ENCODE results near the gene SPRED3. TPM values are rescaled to one million over a fixed set of nuclear protein-coding genes. Genes with fewer than 3 reads are reported as not detected.
"Not testable (repeated sequence)": the region's sequence is repeated elsewhere in the genome, so short reads cannot be mapped to it uniquely, and the experiment has no call there.

Gene SPRED3
- polyA plus RNA-seq, 1 donor from 2014 or later, result not detected

DNA sequence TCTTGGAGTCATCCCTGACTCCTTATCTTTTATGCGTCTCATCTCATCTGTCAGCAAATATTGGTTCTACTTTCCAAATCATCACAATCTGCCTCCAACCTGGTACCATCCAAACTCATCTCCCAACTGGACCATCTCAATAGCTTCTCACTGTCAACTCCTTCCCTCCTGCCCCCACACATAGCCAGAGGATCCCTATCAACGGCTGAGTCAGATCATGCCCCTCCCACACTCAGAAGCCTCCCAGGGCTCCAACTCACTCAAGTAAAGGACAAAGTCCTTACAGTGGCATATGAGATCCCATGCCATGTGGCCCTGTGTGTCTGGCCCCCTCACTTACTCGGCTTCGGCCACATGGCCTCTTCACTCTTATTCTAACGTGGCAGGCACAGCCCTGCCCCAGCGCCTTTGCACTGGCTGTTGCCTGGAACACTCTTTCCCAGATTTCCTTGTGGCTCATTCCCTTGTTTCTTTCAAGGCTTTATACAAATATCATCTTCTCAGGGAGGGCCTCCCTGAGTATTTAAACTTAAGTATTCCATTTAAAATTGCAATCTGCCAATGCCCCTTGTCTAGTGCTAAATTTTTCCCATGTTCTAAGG lies 4.3 kb downstream of the SPRED3 start:
- H3K4me3 Mint-ChIP-seq, result peak overlapping the region in 1 of 4 donors; percentile 19
- peaks cover 31% of the 10 kb centered on the region for H3K27me3 Mint-ChIP-seq

DNA sequence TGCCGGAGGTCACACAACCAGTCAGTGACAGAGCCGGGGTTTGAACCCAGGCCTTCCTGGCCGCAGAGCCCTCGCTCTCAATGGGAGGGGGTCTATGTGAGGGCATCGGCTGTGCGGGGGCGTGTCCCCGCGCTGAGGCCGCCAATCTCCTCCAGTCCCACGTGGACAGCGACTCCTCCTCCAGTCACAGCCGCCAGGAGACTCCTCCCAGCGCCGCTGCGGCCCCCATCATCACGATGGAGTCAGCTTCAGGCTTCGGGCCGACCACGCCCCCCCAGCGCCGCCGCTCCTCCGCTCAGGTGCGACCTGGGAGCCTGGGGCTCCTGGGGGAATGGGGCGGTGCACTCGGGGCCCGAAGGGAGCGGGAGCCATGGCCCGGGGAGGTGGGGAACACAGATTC lies 6.0 kb downstream of the SPRED3 start:
- Mint-ChIP-seq H3K4me1 (peaks cover 8 to 11% (median 8%) of the 10 kb centered on the region in 3 donors), H3K36me3 (no peaks in the 10 kb centered on the region), H3K27ac (peak overlapping the region in 1 of 3 donors; percentile 83), H3K9me3 (no peaks in the 10 kb centered on the region), H3K27me3 (peaks cover 29% of the 10 kb centered on the region), H3K4me3 (peak overlapping the region in 3 of 4 donors; percentile 0 to 69 (median 13))

More for the DNA sequence above, 4.3 kb downstream of the SPRED3 start:
- H3K4me1 Mint-ChIP-seq, result peaks cover 12 to 16% (median 13%) of the 10 kb centered on the region in 3 donors
- no peaks in the 10 kb centered on the region for H3K36me3 Mint-ChIP-seq
- H3K27ac Mint-ChIP-seq, result peak overlapping the region in 1 of 3 donors; percentile 2
- no peaks in the 10 kb centered on the region for H3K9me3 Mint-ChIP-seq

DNA sequence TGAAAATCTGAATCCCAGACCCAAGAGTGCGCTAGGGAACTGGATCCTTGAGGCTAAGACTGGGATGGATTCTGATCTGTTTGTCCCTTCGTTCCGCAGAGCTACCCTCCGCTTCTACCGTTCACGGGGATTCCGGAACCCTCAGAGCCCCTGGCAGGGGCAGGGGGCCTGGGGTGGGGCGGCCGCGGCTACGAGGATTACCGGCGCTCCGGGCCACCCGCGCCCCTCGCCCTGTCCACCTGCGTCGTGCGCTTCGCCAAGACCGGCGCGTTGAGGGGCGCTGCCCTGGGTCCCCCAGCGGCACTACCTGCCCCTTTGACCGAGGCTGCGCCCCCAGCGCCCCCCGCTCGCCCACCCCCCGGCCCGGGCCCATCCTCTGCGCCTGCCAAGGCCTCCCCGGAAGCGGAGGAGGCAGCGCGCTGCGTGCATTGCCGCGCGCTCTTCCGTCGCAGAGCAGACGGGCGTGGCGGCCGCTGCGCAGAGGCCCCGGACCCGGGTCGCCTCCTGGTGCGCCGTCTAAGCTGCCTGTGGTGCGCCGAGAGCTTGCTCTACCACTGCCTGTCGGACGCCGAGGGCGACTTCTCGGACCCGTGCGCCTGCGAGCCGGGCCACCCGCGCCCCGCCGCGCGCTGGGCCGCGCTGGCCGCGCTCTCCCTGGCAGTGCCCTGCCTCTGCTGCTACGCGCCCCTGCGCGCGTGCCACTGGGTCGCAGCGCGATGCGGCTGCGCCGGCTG lies 7.1 kb downstream of the SPRED3 start:
- Mint-ChIP-seq H3K27me3 (peaks cover 26% of the 10 kb centered on the region), H3K9me3 (no peaks in the 10 kb centered on the region), H3K36me3 (no peaks in the 10 kb centered on the region), H3K4me1 (peaks cover 7 to 11% (median 8%) of the 10 kb centered on the region in 3 donors), H3K4me3 (peak overlapping the region in 3 of 4 donors; percentile 51 to 69 (median 65)), H3K27ac (no peak overlapping the region)

DNA sequence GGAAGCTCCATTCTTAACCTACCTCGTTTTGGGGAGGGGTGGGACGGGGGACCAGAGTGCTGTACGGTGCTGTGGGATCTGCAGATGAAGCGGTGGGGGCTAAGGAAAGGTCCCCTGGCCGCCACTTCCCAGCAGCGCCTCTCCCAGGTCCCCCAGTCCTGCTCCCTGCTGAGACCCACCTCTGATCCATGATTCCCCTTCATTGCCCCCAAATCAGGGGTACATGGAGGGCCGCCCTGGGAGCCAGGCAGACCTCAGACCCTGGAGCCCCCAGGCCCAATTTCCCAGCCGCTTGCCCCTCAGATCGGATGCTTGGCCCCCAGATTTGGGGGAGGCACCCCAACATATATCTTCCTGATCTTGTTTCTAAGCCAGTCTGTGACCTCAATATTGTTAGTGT lies 10.6 kb downstream of the SPRED3 start:
- Mint-ChIP-seq H3K4me1 (peaks cover 8 to 16% (median 10%) of the 10 kb centered on the region in 3 donors), H3K27ac (no peak overlapping the region), H3K9me3 (no peaks in the 10 kb centered on the region), H3K36me3 (no peaks in the 10 kb centered on the region), H3K27me3 (peaks cover 20% of the 10 kb centered on the region), H3K4me3 (peak overlapping the region in 1 of 4 donors; percentile 33)

DNA sequence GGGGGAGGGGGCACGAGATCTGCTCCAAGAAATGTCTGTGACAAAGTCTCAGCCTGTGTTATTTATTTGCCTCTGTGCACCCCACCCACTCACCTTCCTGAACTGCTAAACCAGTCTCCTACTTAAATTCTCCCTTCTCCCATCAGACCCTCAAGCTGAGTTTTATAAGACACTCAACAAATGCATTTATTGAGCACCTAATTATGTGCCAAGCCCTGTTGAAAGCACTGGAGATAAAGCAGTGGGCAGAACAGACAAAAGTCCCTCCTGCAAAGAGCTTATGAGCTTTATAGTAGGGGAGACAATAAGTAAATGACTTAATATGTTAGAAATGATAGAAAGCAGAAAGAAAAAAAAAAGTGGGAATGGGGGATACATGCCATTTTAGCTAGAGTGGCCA lies 11.0 kb downstream of the SPRED3 start:
- H3K4me3 Mint-ChIP-seq, result peak overlapping the region in 1 of 4 donors; percentile 33
- no peaks in the 10 kb centered on the region for H3K9me3 Mint-ChIP-seq
- peaks cover 8 to 16% (median 10%) of the 10 kb centered on the region in 3 donors for H3K4me1 Mint-ChIP-seq
- no peak overlapping the region for H3K27ac Mint-ChIP-seq
- peaks cover 20% of the 10 kb centered on the region for H3K27me3 Mint-ChIP-seq
- no peaks in the 10 kb centered on the region for H3K36me3 Mint-ChIP-seq

DNA sequence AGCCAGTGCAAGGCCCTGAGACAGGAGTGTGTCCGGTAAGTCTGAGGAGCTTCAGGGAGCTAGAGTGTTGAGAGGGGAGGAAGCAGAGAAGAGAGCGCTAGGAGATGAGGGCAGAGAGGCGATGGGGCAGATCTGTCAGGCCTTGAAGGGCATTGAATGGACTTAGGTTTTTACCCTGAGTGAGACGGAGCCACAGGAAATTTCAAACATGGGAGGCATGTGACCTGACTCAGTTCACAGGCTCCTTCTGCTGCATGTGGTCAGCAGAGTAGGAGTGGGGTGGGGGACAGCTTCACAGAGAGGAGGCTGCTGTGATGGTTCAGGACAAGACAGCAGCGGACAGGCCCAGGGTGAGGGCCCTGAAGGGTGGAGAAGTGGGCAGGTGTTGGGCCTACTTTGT lies 11.9 kb downstream of the SPRED3 start:
- H3K27ac Mint-ChIP-seq, result peak overlapping the region in 1 of 3 donors; percentile 20
- peak overlapping the region in 2 of 4 donors; percentile 43 to 61 for H3K4me3 Mint-ChIP-seq
- peaks cover 17% of the 10 kb centered on the region for H3K27me3 Mint-ChIP-seq
- peaks cover 1% of the 10 kb centered on the region for H3K36me3 Mint-ChIP-seq
- H3K9me3 Mint-ChIP-seq, result no peaks in the 10 kb centered on the region
- H3K4me1 Mint-ChIP-seq, result peaks cover 5 to 11% (median 8%) of the 10 kb centered on the region in 3 donors

DNA sequence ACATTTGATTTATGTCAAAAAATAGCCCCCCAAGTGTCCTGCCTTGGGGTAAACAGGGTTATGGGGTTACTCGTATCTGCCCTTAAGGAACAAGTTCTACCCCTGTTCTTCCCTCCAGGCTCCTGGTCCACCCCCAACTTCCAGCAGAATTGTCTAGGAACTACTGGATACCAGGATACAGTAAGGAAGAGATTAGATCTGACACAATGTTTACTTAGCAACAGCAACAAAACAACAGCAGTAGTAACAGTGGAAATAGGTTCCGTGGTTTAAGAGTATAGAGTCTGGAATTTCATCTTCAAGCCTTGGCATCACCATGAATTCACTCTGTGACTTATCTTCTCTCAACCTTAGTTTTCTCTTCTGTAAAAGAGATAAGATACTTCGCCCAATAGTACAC lies 12.7 kb downstream of the SPRED3 start:
- peak overlapping the region in 2 of 4 donors; percentile 38 to 86 for H3K4me3 Mint-ChIP-seq
- H3K36me3 Mint-ChIP-seq, result peaks cover 1% of the 10 kb centered on the region
- H3K27ac Mint-ChIP-seq, result peak overlapping the region in 1 of 3 donors; percentile 69
- H3K9me3 Mint-ChIP-seq, result no peaks in the 10 kb centered on the region
- peaks cover 17% of the 10 kb centered on the region for H3K27me3 Mint-ChIP-seq
- peaks cover 5 to 11% (median 8%) of the 10 kb centered on the region in 3 donors for H3K4me1 Mint-ChIP-seq

DNA sequence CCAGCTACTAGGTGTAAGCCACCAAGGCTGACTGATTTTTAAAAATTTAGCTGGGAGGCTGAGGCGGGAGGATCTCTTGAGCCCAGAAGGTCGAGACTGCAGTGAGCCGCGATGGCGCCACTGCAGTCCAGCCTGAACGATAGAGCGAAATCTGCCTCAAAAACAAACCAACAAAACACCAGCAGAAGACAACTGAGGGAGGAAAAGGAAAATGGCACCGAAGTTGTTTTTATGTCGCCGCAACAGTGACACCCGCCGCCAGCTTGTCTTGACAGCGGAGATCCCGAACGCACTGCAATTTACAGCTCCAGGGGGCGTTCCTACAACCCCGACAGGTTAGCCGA lies 14.1 kb downstream of the SPRED3 start:
- Mint-ChIP-seq H3K36me3 (peaks cover 6% of the 10 kb centered on the region), H3K4me3 (peak overlapping the region; percentile 88 to 98 (median 94)), H3K27ac (peak overlapping the region; percentile 77 to 93 (median 80)), H3K9me3 (no peaks in the 10 kb centered on the region), H3K4me1 (peaks cover 4 to 8% (median 5%) of the 10 kb centered on the region in 3 donors), H3K27me3 (peaks cover 5% of the 10 kb centered on the region)

DNA sequence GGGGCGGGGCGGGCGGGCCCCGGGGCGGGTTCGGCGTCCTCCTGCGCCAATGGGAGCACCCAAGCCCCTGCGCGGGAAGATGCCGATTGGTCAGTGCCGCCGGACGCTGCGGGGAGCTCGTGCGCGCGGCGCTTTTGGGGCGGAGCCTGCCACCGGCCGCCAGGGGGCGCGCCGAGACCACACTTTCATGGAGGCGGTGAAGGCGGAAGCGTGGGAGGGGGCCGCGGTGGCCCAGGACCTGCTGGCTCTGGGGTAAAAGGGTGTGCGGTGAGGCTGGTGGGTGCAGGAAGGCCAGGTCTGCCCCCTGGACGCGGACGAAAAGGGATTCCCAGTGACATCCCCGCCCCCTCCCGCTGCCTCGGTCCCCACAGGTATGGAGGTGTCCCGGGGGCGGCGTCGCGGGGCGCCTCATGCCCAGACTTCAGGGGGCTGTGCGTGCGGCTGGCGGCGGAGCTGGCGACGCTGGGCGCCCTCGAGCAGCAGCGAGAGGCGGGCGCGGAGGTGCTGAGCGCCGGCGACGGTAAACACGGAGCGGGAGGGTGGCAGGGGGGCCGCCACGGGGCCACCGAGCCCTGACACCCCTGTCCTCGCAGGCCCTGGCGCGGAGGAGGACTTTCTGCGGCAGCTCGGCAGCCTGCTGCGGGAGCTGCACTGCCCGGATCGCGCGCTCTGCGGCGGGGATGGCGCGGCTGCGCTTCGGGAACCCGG lies 14.6 kb downstream of the SPRED3 start, which contains the start of gene FAM98C:
Gene FAM98C, plus strand, starts transcription at position 127 of the 708 bp plus-strand sequence. Its CDS starts 61 bp downstream, at position 188.
- peaks cover 6% of the 10 kb centered on the region for H3K36me3 Mint-ChIP-seq
- peaks cover 5% of the 10 kb centered on the region for H3K27me3 Mint-ChIP-seq
- peaks cover 4 to 8% (median 5%) of the 10 kb centered on the region in 3 donors for H3K4me1 Mint-ChIP-seq
- peak within 1 kb of the TSS; percentile 77 to 94 (median 80) for H3K27ac Mint-ChIP-seq
- H3K4me3 Mint-ChIP-seq, result peak within 1 kb of the TSS; percentile 88 to 98 (median 94)
- no peaks in the 10 kb centered on the region for H3K9me3 Mint-ChIP-seq

DNA sequence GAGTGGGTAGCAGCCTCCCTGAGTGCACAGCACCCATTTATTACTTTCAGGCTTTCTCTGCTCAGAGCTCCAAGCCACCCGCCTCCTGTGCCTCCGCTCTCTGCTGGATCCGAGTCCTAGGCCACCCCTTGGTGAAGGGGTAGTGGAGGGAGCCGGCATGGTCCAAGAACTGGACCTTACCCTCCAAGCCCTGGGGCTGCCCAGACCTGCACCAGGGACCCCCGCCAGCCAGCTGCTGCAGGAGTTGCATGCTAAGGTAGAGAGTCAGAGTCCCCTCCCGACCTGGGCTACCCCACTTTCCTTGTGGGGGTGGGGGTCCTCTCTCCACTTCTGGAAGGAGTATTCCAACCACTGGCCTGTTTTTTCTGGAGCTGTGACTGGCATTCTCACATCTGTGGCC lies 16.4 kb downstream of the SPRED3 start:
- Mint-ChIP-seq H3K9me3 (no peaks in the 10 kb centered on the region), H3K27ac (peak overlapping the region in 1 of 3 donors; percentile 28), H3K4me1 (peaks cover 4 to 8% (median 5%) of the 10 kb centered on the region in 3 donors), H3K4me3 (peak overlapping the region in 3 of 4 donors; percentile 54 to 93 (median 55)), H3K36me3 (peaks cover 6% of the 10 kb centered on the region), H3K27me3 (no peaks in the 10 kb centered on the region)

DNA sequence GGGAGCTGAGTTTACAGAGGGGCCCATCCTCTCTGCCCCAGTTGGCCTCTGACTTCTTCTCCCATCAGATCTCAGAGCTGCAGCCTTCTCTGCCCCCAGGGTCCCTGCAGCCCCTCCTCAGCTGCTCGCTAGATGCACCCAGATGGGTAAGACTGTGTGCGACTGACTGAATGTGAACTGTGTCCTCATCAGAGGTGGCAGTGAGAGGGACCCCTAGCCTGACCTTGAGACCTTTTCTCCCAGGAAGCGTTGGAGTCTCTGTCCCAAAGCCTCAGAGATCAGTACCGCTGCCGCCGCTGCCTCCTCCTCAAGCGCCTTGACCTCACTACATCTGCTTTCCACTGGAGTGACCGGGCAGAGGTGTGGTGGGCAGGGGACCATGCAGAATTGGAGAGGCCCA lies 16.8 kb downstream of the SPRED3 start:
- Mint-ChIP-seq H3K9me3 (no peaks in the 10 kb centered on the region), H3K27me3 (no peaks in the 10 kb centered on the region), H3K27ac (no peak overlapping the region), H3K4me3 (peak overlapping the region in 1 of 4 donors; percentile 22), H3K4me1 (peaks cover 4 to 8% (median 5%) of the 10 kb centered on the region in 3 donors), H3K36me3 (peaks cover 6% of the 10 kb centered on the region)

DNA sequence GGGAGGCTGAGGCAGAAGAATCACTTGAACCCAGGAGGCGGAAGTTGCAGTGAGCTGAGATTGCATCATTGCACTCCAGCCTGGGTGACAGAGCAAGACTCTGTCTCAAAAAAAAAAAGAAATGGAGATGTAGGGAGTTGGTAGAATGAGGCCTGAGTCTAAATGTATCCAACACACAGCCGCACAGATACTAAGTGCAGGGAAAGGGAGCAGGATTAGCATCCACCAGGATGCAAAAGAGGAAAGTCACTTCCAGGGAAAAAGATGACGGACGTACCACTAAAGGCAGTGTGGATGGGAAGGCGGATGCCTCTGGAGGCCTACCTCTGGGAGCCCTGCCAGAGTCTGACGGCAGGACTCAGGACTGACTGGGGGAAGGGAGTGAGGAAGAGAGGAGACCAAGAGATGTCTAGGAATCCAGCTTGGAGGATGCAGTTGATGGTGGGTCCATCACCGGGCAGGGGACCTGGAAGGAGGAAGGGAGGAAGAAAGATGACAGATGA lies 21.2 kb downstream of the SPRED3 start:
- Mint-ChIP-seq H3K27me3 (no peaks in the 10 kb centered on the region), H3K36me3 (peaks cover 7% of the 10 kb centered on the region), H3K4me1 (peaks cover 0 to 1% (median 0%) of the 10 kb centered on the region in 3 donors), H3K9me3 (no peaks in the 10 kb centered on the region), H3K27ac (peak overlapping the region in 1 of 3 donors; percentile 74), H3K4me3 (no peak overlapping the region)

DNA sequence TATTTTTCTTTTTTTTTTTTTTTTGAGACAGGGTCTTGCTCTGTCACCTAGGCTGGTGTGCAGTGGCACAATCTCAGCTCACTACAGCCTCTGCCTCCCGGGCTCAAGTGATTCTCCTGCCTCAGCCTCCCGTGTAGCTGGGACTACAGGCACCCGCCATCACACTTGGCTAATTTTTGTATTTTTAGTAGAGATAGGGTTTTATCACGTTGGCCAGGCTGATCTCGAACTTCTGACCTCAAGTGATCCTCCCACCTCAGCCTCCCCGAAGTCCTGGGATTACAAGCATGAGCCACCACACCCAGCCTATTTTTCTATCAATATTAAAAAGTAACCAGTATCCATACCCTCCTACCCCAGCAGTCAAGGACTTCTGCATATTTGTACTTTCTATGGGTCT lies 21.9 kb downstream of the SPRED3 start:
- H3K36me3 Mint-ChIP-seq, H3K4me3 Mint-ChIP-seq, H3K9me3 Mint-ChIP-seq, H3K4me1 Mint-ChIP-seq, H3K27me3 Mint-ChIP-seq: not testable (repeated sequence)
- peak overlapping the region in 1 of 3 donors; percentile 74 for H3K27ac Mint-ChIP-seq

DNA sequence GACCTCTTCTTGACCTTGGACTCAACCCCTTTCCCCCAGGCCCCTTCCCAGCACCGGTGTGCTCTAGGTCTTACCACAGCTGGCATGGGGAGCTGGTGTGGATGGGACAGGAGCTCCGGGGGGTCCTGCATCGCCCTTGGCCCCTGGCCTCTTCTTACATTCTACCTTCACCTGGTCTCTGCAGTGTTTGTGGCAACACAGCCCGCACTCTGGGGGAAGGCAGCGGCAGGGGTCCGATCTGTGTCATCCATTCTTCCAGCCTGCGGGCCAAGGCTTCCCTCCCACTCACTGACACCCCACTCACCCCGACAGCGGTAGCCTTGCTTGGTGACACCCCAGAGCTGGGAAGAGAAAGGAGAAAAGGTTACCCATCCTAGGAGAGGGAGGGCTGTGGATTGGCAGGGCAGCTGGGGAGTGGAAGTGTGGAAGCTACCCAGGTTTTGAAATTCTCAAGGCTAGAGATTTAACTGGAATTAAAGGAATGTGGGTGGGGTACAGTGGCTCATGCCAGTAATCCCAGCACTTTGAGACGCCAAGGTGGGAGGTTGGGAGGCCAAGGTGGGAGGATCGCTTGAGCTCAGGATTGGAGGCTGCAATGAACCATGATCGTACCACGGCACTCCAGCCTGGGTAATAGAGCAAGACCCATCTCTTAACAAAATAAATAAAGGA lies 22.7 kb downstream of the SPRED3 start:
- Mint-ChIP-seq H3K27ac (no peak overlapping the region), H3K27me3 (no peaks in the 10 kb centered on the region), H3K9me3 (no peaks in the 10 kb centered on the region), H3K4me3 (no peak overlapping the region), H3K4me1 (no peaks in the 10 kb centered on the region), H3K36me3 (peaks cover 6% of the 10 kb centered on the region)

All from IgD-negative memory B cell (primary cell).